Measurements from ENCODE around the gene UBXN4.

- TF ChIP-seq, protein P1, sequence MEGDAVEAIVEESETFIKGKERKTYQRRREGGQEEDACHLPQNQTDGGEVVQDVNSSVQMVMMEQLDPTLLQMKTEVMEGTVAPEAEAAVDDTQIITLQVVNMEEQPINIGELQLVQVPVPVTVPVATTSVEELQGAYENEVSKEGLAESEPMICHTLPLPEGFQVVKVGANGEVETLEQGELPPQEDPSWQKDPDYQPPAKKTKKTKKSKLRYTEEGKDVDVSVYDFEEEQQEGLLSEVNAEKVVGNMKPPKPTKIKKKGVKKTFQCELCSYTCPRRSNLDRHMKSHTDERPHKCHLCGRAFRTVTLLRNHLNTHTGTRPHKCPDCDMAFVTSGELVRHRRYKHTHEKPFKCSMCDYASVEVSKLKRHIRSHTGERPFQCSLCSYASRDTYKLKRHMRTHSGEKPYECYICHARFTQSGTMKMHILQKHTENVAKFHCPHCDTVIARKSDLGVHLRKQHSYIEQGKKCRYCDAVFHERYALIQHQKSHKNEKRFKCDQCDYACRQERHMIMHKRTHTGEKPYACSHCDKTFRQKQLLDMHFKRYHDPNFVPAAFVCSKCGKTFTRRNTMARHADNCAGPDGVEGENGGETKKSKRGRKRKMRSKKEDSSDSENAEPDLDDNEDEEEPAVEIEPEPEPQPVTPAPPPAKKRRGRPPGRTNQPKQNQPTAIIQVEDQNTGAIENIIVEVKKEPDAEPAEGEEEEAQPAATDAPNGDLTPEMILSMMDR (conservative IDR thresholded peaks at IDR 0.05; ENCODE audit: low read length), result no peak
- TF ChIP-seq EZH2phosphoT487 (IDR thresholded peaks at IDR 0.05; ENCODE audit: borderline replicate concordance), result no peak
Measured at GRCh38 chr2:135732561-135732960, 9.1 kb upstream of the UBXN4 start.

Measured in Loucy (cell line).